K562 (cell line): ENCODE data around the gene NR1H2. TPM values are rescaled to one million over a fixed set of nuclear protein-coding genes. Genes with fewer than 3 reads are reported as not detected.
A peak's percentile ranks its signal among the peaks of the same experiment; 100 is the strongest.

Source experiments
- ATAC-seq: fragments of 200-7000 bp; cut with Tn5 transposase; 3 replicates; pipeline ENCODE4 v1.9.1; 2020; ENCODE audit warnings: moderate library complexity
- BruUV-seq: library from RNA; stranded (reverse); fragments of 400-500 nt; replicated peaks from 2 replicates; lab custom pipeline; 2021; lab: Mats Ljungman, UMichigan
- CTCF ChIA-PET: fragments of 300-600 bp; formaldehyde crosslinking; extraction: SDS; loops from one replicate; lab custom pipeline; 2021; ENCODE audit warnings: low intra/inter-chr PET ratio; lab: Yijun Ruan, JAX
- POLR2A ChIA-PET: fragments of 300-600, 350-650 bp; sonication (Branson Sonifier 250); formaldehyde crosslinking; extraction: SDS; loops from one replicate; lab custom pipeline; 2021; ENCODE audit warnings: antibody characterized with exemption, inconsistent platforms; lab: Yijun Ruan, JAX
- DNase-seq, 4 experiments: peaks; one replicate each; pipeline versions ENCODE4 v3.0.0 to v3.0.0-alpha.2; 2011 to 2018; ENCODE audit warnings: low spot score in 3 of 4, mixed read lengths in 3 of 4; ENCODE audit errors: extremely low read depth in 1 of 4
- FAIRE-seq: peaks from 2 replicates; lab custom pipeline; 2011; peaks lifted over from hg19 to GRCh38; lab: Jason Lieb, UNC
- H2AFZ ChIP-seq: 2 replicates; pipeline ENCODE4 v1.6.0; 2011; ENCODE audit warnings: low read depth, low read length, control low read depth, inconsistent platforms
- H3K27ac ChIP-seq: fragments of 200-600 bp; 3 replicates; pipeline ENCODE4 v1.8.0; 2011; ENCODE audit warnings: low read depth, mild to moderate bottlenecking, control low read depth, inconsistent platforms, low read length, moderate library complexity, mixed read lengths; ENCODE audit errors: extremely low read depth
- H3K27me3 ChIP-seq, 2 experiments: fragments of 300-600 bp in 1 of 2; 2 replicates in 1 of 2; 3 replicates in 1 of 2; pipeline versions ENCODE4 v1.6.0 to v1.8.0; 2011; ENCODE audit warnings: inconsistent platforms in 2 of 2, low read length in 2 of 2, mild to moderate bottlenecking in 1 of 2, mixed read lengths in 1 of 2, moderate library complexity in 1 of 2; ENCODE audit not compliant: control insufficient read depth in 2 of 2, insufficient read depth in 2 of 2
- H3K36me3 ChIP-seq: fragments of 300-600 bp; 3 replicates; pipeline ENCODE4 v1.8.0; 2011; ENCODE audit warnings: mild to moderate bottlenecking, low read length, inconsistent platforms; ENCODE audit not compliant: control insufficient read depth, insufficient read depth
- H3K4me1 ChIP-seq, 2 experiments: fragments of 200-600 bp in 1 of 2; replicated peaks in 1 of 2; 2 replicates in 1 of 2; 3 replicates in 1 of 2; pipeline versions ENCODE4 v1.5.1 to v1.8.0; 2011; ENCODE audit warnings: inconsistent platforms in 2 of 2, low read length in 2 of 2, mild to moderate bottlenecking in 1 of 2, mixed read lengths in 1 of 2, moderate library complexity in 1 of 2; ENCODE audit not compliant: control insufficient read depth in 2 of 2, insufficient read depth in 2 of 2
- H3K4me2 ChIP-seq: 2 replicates; pipeline ENCODE4 v1.6.1; 2011; ENCODE audit warnings: low read length, control low read depth, inconsistent platforms, mixed read lengths; ENCODE audit not compliant: insufficient read depth
- H3K4me3 ChIP-seq: fragments of 200-600 bp; sonication (generic), shearing (Covaris generic); 2 replicates; pipeline ENCODE4 v1.5.1; 2016; ENCODE audit warnings: control low read depth, inconsistent platforms
- H3K79me2 ChIP-seq: fragments of 200-600 bp; 3 replicates; pipeline ENCODE4 v1.8.0; 2011; ENCODE audit warnings: low read length, inconsistent platforms; ENCODE audit not compliant: control insufficient read depth, insufficient read depth
- H3K9ac ChIP-seq, 2 experiments: 2 replicates each; pipeline versions ENCODE4 v1.6.0 to v1.6.1; 2011; ENCODE audit warnings: low read depth in 2 of 2, low read length in 2 of 2, control low read depth in 1 of 2, inconsistent platforms in 1 of 2, mild to moderate bottlenecking in 1 of 2, mixed read lengths in 1 of 2; ENCODE audit not compliant: insufficient read depth in 1 of 2
- H3K9me1 ChIP-seq: one replicate; pipeline ENCODE4 v1.6.0; 2011; ENCODE audit warnings: inconsistent platforms, mild to moderate bottlenecking, low read length, moderate library complexity; ENCODE audit not compliant: control insufficient read depth, insufficient read depth
- H3K9me3 ChIP-seq: replicated peaks from 2 replicates; pipeline ENCODE4 v1.5.1; 2011; ENCODE audit warnings: low read depth, low read length, inconsistent platforms; ENCODE audit not compliant: control insufficient read depth, insufficient read depth
- H4K20me1 ChIP-seq: replicated peaks from 2 replicates; pipeline ENCODE4 v1.6.1; 2011; ENCODE audit warnings: low read length, inconsistent platforms, mixed read lengths; ENCODE audit not compliant: control insufficient read depth, insufficient read depth
- KAT8 ChIP-seq: fragments of 450-650 bp; IDR thresholded peaks from 2 replicates; pipeline ENCODE4 v1.6.1; 2016; ENCODE audit warnings: low read depth, mild to moderate bottlenecking
- LEF1 ChIP-seq: fragments of 450-650 bp; IDR thresholded peaks from 2 replicates; pipeline ENCODE4 v1.6.1; 2016; ENCODE audit warnings: mild to moderate bottlenecking
- MCM3 ChIP-seq: fragments of 450-650 bp; IDR thresholded peaks from 2 replicates; pipeline ENCODE4 v1.6.1; 2016
- ZNF551 ChIP-seq: fragments of 250-450 bp; sonication (Bioruptor Pico); IDR thresholded peaks from 2 replicates; pipeline ENCODE4 v1.5.0; 2021; ENCODE audit warnings: mild to moderate bottlenecking, moderate library complexity
- WGBS: fragments of 100-300 bp; shearing (Covaris generic); methylation state at CpG from one replicate; pipeline ENCODE4 v1.1.6; 2016; ENCODE audit warnings: low coverage, mixed read lengths; ENCODE audit not compliant: insufficient coverage; ENCODE audit errors: missing lambda C conversion rate; 5-methylcytosine and 5-hydroxymethylcytosine counted together
- in situ Hi-C: fragments of 300-500 bp; cut with MboI; formaldehyde crosslinking; loops from 4 replicates; pipeline ENCODE4 v1.15.0; 2018; ENCODE audit warnings: inconsistent platforms, mixed read lengths
- intact Hi-C: fragments of 100-400 bp; cut with micrococcal nuclease; formaldehyde crosslinking; loops from 2 replicates; pipeline ENCODE4 v1.14.2; 2022
- polyA plus RNA-seq, 8 experiments: library from polyadenylated mRNA; depleted of rRNA in 4 of 8; stranded (reverse) in 5 of 8; unstranded in 3 of 8; fragments of >200 nt; fragmentation: Nextera tagmentation in 2 of 8; fragmentation: Illumina TruSeq in 1 of 8; extraction: Ambion mirVana in 2 of 8; extraction: Trizol in 1 of 8; gene quantifications; 2 replicates each; pipeline versions ENCODE4 v1.2.1 to v1.2.3, GENCODE V29; 2011 to 2014; ENCODE audit warnings: inconsistent platforms in 1 of 8, missing spikeins in 1 of 8
- total RNA-seq, 7 experiments: library from RNA; depleted of rRNA in 6 of 7; stranded (reverse); fragments of >200 nt in 6 of 7; fragmentation: Illumina TruSeq in 2 of 7; extraction: Trizol in 2 of 7; gene quantifications; 2 replicates each; pipeline versions ENCODE4 v1.2.1 to v1.2.3, GENCODE V29; 2011 to 2021; ENCODE audit warnings: low replicate concordance in 1 of 7
- TF ChIP-seq, protein P1 (sequence below), 2 experiments: fragments of 450-650 bp in 1 of 2; sonication (generic) in 1 of 2; formaldehyde crosslinking; conservative IDR thresholded peaks; 2 replicates each; pipeline versions ENCODE4 v1.4.0 to v1.8.1; 2020 to 2022; ENCODE audit warnings: mild to moderate bottlenecking in 1 of 2, missing genetic modification reagents in 1 of 2
- TF ChIP-seq, protein P2 (sequence below): sonication (generic); formaldehyde crosslinking; IDR thresholded peaks from 2 replicates; pipeline ENCODE4 v1.8.1; 2023; ENCODE audit warnings: mild to moderate bottlenecking, missing genetic modification reagents
- TF ChIP-seq, protein P3 (sequence below): sonication (generic); formaldehyde crosslinking; IDR thresholded peaks from 2 replicates; pipeline ENCODE4 v1.9.0; 2022; ENCODE audit warnings: mild to moderate bottlenecking, missing genetic modification reagents
- TF ChIP-seq, protein P4 (sequence below): sonication (generic); formaldehyde crosslinking; IDR thresholded peaks from 2 replicates; pipeline ENCODE4 v1.8.1; 2023; ENCODE audit warnings: mild to moderate bottlenecking, missing genetic modification reagents
- TF ChIP-seq, protein P5 (sequence below): fragments of 250-450 bp; sonication (Bioruptor Pico); IDR thresholded peaks from 2 replicates; pipeline ENCODE4 v1.5.0; 2022; ENCODE audit warnings: mild to moderate bottlenecking

Gene NR1H2
- total and polyA plus RNA-seq, 9 of the 15 experiments (the other 6 are each of a cell fraction or from before 2014, with no cell fraction given), result 0.11 to 73.8 (median 24.0) TPM

DNA sequence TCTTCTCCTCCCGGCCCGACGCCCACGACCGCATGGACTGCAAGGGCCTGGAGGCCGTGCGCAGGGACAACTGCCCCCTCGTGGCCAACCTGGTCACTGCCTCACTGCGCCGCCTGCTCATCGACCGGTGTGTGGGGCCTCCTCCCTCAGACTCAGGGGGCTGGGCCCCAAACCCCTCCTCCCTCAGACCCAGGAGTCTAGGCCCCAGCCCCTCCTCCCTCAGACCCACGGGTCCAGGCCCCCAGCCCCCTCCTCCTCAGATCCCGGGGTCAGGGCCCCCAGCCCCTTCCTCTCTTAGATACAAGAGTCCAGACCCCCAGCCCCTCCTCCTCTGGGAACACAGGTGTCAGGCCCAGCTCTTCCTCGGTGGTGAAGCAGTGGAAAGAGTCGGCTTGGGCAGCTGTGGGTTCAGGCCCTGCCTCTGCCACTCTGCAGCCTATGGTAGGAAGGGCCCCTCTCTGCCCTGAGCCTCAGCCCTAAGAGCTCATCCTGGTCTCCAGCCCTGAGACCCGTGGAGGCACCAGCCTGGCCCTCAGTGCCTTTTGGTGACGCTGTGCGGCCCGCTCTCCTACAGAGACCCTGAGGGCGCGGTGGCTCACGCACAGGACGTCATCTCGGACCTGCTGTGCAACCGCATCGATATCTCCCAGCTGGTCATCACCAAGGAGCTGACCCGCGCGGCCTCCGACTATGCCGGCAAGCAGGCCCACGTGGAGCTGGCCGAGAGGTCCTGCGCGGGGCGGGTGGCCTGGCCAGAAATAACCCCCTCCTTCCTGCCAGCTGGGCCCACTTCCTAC, 38.8 kb downstream of the NR1H2 start:
- H3K27ac ChIP-seq, result peak overlapping the region; percentile 67
- H3K9ac ChIP-seq, result peak overlapping the region; percentile 41 to 88; a peak in 3 of 4 replicates
- no peaks in the 10 kb centered on the region for H3K9me1 ChIP-seq
- H3K79me2 ChIP-seq, result no peaks in the 10 kb centered on the region
- BruUV-seq, result no TSS peak
- H3K4me1 ChIP-seq, result peaks cover 13 to 69% of the 10 kb centered on the region in 2 experiments
- H4K20me1 ChIP-seq, result no peaks in the 10 kb centered on the region
- FAIRE-seq (peak; percentile 90), ATAC-seq (peak; percentile 95), DNase-seq (peak; percentile 87 to 92 (median 90))
- no peaks in the 10 kb centered on the region for H3K27me3 ChIP-seq
- H3K4me3 ChIP-seq, result no peak overlapping the region
- POLR2A ChIA-PET, result interaction anchor here (0.6 to 2.7 kb wide), 3 partner anchors 23 to 996 kb away, joined by 3 to 8 read pairs (median 3); partner anchors contain the start of gene POLD1
- in situ Hi-C loops (no loop called here), intact Hi-C loops (loop anchor here (2.0 kb wide), 2 partner anchors 46 kb away; no protein-coding TSS in a partner anchor)
- 39% methylated on average over 20 of the region's 37 CpGs for WGBS
- CTCF ChIA-PET, result interaction anchor here (0.6 to 2.4 kb wide), 4 partner anchors 11 to 69 kb away, joined by 3 to 14 read pairs (median 8); no protein-coding TSS in a partner anchor
- H2AFZ ChIP-seq, result peak overlapping the region; percentile 83
- no peaks in the 10 kb centered on the region for H3K9me3 ChIP-seq
- H3K4me2 ChIP-seq, result no peak overlapping the region; the same call in 1 of the 2 replicates
- H3K36me3 ChIP-seq, result peaks cover 62% of the 10 kb centered on the region; the same call in 2 of the 3 replicates
- TF ChIP-seq, protein P1, sequence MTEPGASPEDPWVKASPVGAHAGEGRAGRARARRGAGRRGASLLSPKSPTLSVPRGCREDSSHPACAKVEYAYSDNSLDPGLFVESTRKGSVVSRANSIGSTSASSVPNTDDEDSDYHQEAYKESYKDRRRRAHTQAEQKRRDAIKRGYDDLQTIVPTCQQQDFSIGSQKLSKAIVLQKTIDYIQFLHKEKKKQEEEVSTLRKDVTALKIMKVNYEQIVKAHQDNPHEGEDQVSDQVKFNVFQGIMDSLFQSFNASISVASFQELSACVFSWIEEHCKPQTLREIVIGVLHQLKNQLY (CRISPR knock-in tag; conservative IDR thresholded peaks at IDR 0.05), result no peak
- TF ChIP-seq, protein P2, sequence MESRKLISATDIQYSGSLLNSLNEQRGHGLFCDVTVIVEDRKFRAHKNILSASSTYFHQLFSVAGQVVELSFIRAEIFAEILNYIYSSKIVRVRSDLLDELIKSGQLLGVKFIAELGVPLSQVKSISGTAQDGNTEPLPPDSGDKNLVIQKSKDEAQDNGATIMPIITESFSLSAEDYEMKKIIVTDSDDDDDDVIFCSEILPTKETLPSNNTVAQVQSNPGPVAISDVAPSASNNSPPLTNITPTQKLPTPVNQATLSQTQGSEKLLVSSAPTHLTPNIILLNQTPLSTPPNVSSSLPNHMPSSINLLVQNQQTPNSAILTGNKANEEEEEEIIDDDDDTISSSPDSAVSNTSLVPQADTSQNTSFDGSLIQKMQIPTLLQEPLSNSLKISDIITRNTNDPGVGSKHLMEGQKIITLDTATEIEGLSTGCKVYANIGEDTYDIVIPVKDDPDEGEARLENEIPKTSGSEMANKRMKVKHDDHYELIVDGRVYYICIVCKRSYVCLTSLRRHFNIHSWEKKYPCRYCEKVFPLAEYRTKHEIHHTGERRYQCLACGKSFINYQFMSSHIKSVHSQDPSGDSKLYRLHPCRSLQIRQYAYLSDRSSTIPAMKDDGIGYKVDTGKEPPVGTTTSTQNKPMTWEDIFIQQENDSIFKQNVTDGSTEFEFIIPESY (CRISPR knock-in tag), result no peak
- TF ChIP-seq KAT8 (no peak), MCM3 (no peak), LEF1 (no peak), ZNF551 (CRISPR knock-in tag) (no peak)
- TF ChIP-seq, protein P3, sequence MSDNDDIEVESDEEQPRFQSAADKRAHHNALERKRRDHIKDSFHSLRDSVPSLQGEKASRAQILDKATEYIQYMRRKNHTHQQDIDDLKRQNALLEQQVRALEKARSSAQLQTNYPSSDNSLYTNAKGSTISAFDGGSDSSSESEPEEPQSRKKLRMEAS (CRISPR knock-in tag), result peak; percentile 97
- TF ChIP-seq, protein P4, sequence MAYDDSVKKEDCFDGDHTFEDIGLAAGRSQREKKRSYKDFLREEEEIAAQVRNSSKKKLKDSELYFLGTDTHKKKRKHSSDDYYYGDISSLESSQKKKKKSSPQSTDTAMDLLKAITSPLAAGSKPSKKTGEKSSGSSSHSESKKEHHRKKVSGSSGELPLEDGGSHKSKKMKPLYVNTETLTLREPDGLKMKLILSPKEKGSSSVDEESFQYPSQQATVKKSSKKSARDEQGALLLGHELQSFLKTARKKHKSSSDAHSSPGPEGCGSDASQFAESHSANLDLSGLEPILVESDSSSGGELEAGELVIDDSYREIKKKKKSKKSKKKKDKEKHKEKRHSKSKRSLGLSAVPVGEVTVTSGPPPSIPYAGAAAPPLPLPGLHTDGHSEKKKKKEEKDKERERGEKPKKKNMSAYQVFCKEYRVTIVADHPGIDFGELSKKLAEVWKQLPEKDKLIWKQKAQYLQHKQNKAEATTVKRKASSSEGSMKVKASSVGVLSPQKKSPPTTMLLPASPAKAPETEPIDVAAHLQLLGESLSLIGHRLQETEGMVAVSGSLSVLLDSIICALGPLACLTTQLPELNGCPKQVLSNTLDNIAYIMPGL (CRISPR knock-in tag), result no peak
- TF ChIP-seq, protein P5, sequence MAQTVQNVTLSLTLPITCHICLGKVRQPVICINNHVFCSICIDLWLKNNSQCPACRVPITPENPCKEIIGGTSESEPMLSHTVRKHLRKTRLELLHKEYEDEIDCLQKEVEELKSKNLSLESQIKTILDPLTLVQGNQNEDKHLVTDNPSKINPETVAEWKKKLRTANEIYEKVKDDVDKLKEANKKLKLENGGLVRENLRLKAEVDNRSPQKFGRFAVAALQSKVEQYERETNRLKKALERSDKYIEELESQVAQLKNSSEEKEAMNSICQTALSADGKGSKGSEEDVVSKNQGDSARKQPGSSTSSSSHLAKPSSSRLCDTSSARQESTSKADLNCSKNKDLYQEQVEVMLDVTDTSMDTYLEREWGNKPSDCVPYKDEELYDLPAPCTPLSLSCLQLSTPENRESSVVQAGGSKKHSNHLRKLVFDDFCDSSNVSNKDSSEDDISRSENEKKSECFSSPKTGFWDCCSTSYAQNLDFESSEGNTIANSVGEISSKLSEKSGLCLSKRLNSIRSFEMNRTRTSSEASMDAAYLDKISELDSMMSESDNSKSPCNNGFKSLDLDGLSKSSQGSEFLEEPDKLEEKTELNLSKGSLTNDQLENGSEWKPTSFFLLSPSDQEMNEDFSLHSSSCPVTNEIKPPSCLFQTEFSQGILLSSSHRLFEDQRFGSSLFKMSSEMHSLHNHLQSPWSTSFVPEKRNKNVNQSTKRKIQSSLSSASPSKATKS (CRISPR knock-in tag), result no peak
